ENCODE measurements around the gene CD96.
"Not testable (repeated sequence)": the region's sequence is repeated elsewhere in the genome, so short reads cannot be mapped to it uniquely, and the experiment has no call there.

Gene CD96

DNA sequence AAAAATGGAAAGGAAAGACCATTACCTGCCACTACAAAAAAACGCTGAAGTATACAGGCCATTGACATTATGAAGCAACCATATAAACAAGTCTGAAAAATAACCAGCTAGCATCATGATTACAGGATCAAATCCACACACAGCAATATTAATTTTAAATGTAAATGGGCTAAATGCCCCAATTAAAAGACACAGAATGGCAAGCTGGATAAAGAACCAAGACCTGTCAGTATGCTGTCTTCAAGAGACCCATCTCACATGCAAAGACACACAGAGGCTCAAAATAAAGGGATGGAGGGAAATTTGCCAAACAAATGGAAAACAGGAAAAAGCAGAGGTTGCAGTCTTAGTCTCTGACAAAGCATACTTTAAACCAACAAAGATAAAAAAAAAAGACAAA is 87.0 kb downstream of the CD96 start:
- DNase-seq: not testable (repeated sequence)

DNA sequence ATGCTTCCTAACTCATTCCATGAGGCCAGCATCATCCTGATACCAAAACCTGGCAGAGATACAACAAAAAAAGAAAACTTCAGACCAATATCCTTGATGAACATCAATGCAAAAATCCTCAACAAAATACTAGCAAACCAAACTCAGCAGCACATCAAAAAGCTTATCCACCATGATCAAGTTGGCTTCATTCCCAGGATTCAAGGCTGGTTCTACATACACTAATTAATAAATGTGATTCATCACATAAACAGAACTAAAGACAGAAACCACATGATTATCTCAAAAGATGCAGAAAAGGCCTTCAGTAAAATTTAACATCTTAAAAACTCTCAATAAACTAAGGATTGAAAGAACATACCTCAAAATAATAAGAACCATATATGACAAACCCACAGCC is 88.6 kb downstream of the CD96 start:
- not testable (repeated sequence) for DNase-seq

DNA sequence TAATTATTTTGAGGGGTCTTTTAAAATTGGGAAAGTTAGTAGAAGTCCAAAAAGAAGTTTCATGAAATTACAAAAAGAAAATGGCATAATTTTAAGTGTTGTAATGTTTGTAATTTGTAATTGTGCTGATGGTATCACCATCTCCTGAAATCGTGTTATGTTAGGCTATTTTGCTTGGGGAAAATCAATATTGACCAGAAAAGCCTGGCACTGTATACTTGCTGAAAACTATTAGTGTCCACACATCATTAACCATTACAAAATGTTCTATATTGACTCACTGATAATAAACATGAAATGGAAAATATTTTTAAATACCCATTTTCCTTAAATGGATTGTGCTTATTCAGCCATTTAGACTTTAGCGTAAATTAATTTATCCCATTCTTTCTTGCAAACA is 93.4 kb downstream of the CD96 start:
- no peak for DNase-seq

DNA sequence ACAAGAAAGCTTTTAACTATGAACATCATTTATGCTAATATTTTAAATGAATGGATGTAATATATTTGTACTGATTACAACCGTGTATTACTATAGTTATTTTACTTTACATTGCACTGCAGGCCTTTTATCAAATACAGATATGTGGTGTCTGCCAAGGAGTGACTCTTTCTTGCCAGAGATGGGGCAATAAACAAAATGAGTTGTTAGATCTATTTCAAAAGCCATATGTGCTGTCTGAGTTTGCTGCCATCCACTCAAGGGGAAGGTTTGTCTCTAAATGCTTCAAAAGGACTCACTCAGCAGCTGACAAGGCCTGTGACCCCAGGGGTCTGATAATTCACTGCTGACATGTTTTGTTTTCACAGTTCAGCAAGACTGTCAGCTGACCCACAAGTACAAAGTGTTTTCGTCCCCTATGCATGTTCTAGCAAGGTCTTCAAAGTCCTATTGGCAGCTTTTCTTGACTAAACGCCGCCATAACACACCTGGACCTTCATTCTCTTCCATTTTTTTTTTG is 94.4 kb downstream of the CD96 start:
- no peak for DNase-seq

DNA sequence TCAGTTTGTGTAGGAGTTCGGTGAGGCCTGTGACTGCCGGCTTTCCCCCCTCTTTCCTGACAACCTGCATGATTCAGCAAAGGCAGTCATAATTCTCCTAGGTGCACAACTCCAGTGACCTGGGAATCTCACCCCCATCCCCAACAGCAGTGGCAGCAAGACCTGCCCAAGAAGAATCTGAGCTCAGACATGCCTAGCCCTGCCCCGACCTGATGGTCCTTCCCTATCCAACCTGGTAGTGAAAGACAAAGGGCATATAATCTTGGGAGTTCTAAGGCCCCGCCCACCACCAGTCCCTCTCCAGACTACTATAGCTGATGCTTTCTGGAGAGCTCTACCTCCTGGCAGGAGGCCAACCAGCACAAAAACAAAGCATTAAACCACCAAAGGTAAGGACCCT is 97.3 kb downstream of the CD96 start:
- DNase-seq: no peak

DNA sequence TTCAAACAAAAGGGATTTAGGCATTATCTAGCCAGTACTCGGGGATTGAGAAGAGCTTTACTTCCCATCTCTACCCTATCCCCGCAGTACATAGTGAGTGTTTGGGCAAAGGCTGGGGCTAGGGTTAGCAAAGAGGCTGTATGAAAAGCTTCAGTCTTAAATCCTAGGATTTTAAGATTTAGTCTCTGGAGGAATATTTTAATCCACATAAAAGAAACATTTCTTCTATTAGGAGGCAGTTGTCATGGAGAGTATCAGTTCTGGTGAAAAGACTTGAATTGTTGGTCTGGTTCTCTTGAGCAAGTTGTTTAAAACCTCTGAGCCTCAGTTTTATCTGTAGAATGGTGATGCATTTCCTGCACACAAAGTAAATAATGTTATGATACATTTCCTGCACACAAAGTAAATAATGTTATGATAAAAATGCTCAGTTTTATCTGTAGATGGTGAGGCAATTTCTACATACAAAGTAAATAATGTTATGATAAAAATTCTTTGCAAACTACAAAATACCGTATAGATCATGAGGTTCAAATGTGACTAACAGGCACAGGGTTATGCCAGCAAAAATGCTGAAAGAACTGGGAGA is 107.1 kb downstream of the CD96 start:
- peak; percentile 64 for DNase-seq

DNA sequence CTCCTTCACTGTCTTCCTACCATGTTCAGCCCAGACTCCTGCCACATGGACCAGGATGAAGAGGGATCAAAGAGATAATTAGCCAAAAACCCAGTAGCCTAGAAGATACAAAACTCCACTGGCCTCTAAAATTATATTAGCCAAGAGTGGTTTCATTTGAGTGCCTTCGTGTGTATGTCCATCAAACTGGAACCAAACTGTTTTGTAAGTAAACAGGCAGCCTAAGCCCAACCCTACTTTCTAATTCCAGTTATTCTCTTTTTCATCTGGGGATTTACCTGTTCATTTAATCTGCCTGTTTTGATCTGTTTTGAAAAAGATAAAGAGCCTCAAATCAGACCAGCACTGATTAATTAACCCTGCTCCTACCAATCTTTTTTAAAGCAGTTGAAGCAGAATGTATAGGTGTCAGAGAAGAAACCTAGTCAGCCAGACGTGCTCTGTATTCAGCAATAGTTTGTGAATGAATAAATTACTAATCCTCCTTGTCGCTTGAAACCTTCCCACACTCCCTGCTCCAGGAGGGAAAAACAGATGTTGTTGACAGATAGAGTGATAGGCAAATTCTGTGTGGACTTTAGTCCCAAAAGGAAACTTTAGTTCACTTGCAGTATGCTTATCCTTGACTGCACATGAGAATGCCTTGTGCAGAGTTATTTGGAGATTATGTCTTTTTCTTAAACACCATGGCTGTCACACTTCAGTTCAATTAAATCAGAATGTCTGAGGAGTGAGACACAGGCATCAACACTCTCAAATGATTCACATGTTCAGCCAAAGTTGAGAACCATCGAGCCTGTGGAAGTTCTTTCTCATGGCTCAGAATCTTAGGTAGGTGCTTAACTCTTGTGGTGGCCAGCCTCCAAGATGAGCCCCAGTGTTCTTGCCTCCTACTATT is 108.6 kb downstream of the CD96 start:
- no peak for DNase-seq

DNA sequence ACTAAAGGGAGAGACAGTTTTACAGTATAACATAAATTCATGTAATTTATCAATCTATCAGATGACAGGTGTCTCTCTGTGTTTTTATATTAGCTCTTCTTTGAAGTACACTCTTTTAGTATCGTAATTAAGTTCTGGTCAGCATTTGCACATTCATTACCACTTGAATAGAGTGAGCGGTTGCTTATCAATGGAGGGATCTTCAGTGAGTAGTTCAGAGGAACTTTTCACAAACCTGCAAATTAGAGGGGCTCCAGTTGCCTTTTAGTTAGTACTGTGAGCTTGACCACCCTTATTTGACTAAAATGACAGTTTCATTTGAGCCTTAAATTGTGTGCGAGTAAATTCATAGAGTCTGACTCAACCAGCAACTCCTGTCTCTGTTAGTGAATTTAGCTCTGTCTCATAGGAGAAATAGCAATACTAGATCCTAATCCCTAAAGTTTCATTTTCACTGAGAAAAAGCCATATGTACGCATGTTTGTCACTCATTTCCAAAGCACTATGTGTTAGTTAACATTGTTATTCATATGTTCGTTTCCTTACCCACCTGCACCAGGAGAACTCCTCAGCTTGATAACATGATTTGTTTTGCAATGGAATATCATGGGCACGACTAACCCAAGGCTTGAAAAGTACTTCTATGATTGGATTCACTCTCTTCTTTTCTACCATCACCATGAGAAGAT is 110.6 kb downstream of the CD96 start:
- no peak for DNase-seq

DNA sequence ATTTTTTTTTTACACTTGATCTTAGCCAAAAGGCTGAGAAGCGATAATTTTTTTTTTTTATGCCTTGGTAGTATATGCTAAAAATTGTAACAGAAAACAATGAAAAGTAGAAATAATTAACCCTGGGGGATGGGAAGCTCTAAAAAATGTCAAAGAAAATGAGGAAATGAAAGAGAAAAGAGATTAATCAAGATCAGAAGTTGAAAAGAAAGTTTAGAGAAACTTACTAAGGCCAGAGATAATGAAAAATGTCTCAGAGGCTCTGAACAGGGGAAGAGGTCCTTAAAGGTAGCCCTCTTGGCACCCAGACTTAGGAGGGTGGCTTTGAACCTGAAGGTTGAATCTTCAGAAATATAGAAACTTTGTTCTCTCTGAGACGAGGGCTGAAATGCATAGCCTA is 111.8 kb downstream of the CD96 start:
- DNase-seq: no peak

DNA sequence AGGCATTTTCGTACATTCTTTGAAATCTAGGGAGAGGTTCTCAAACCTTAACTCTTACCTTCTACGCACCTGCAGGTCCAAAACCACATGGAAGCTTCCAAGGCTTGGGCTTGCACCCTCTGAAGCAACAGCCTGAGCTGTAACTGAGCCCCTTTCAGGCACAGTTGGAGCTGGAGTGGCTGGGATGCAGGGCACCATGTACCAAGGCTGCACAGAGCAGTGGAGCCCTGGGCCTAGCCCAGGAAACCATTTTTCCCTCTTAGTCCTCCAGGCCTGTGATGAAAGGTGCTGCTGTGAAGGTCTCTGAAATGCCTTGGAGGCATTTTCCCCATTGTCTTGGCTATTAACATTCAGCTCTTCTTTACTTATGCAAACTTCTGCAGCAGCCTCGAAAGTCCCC is 120.0 kb downstream of the CD96 start:
- no peak for DNase-seq

DNA sequence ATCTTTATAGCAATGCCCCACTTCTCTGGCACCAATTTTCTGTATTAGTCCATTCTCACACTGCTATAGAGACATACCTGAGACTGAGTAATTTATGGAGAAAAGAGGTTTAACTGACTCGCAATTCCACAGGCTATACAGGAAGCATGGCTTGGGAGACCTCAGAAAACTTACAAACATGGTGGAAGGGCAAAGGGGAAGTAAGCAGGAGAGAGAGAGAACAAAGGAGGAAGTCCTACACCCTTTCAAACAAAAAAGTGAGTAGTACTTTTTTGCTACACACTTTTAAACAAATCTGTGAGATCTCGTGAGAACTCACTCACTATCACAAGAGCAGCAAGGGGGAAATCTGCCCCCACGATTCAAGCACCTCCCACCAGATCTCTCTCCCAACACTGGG is 120.9 kb downstream of the CD96 start:
- DNase-seq: no peak

DNA sequence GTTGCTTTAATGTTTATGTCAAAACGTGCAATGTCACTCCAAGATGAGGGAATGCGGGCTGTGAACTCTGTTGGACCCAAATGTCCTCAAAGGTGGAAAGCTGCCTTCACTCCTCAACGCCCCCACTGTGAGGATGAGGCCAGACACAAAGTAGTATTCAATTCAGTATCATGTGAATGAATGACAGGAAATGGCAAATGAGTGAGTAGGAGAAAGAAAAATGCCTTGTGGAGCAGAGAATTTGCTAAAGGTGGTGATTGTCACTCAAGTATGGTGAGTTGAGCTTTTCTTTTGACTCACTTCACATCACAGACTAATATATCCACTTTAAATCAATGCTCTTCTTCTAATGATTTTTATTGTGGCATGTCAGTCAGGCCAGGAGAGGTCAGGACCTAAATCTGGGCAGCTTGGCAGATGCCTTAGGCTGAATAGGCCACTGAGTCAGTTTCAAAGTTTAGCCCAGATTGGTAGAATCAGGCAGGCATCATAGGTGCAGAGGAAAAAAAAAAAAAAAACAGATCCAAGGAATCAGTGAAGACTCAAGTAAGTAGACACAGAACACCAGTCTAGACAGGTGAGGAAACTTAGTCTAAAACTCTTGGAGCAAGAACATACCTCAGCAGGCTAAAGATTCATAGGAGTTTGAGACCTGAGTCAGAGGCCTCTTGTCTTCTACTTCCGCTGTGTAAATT is 124.2 kb downstream of the CD96 start:
- peak; percentile 13 for DNase-seq

DNA sequence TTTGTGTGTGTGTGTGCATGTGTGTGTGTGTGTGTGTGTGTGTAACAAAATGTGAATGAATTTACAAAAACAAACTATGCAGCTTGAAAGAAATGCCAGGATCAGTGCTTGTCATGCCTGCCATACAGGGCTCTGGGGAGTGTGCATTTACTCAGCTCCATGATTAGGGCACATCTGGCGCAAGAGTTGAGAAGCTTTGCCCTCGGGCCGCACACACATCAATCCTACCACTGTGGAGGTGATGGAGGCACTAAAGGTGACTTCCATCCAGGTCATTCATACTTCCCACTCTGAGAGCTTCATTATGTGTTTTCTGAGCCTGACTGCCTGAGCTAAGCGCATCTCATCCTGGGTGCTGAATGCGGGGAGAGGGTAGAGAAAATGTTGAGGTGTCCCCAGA is 125.2 kb downstream of the CD96 start:
- no peak for DNase-seq

DNA sequence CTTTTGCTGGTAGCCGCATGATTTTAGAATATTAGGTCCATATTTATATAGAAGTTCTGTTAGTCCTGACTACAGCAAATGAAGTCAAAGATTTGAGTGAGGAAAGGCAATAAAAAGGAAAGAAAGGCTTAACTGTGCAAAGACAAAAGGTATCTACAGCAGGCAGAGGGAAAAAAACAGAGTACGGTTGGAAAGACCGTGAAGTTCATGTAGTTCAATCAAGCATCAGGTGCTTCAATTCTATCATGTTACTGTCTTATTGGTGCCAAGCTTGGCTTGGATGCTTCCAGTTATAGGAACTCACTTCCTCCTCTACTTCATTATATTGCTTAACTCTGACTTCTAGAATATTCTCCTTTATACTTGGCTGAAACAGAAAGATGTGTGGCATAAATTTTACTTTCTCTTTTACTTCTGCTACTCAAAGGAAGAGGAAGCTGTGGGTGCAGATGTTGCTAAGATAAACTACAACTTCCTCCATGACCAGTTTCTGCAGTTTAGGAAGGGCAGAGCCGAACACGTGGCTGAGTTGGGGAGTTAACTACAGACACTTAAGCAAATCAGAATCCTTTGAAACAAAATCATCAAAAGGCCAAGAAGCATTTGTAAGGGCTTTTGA is 125.7 kb downstream of the CD96 start:
- DNase-seq: no peak

DNA sequence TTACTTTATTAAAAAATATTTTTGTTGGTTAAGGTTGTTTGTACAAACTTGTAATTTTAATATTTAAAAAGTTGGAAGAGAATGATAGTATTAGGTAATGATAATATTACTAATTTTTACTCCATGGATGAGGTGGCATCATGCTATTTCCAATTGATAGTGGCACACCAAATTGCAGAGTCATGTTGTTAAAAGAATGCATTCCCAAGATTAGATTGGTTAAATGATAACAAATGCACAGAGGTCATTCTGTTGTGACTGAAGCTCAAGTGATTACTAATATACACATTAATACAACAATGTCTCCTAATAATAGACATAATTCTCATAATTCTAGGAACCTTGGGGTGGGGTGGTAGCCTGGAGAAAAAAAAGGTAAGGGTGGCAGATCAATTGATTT is 126.3 kb downstream of the CD96 start:
- no peak for DNase-seq

DNA sequence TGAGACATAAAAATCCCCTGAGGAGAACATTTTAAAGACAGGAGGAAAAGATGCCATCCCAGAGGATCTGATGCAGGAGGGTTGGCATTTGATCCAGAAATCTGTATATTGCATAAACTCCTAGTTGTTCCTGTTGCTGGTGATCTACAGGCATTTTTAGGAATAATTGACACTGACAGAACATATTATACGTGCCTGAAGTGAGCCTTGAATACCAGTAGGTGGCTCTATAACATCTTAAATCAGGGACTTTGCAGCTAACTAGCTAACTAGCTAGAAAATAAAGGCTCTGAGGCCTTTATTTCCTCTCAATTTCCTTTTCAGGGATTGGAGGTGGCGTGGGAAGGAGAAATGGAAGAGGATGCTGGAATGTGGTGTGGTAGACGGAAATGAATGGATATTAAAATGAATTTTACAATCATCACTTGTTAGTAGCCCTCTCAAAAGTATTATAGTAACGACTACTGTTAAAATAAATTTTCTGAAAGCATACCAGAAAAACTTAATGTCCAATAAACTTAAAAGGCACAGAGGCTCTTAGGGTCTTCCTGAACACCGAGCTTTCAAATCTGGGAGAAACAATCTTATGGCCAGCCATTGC is 127.0 kb downstream of the CD96 start:
- DNase-seq: peak; percentile 58

DNA sequence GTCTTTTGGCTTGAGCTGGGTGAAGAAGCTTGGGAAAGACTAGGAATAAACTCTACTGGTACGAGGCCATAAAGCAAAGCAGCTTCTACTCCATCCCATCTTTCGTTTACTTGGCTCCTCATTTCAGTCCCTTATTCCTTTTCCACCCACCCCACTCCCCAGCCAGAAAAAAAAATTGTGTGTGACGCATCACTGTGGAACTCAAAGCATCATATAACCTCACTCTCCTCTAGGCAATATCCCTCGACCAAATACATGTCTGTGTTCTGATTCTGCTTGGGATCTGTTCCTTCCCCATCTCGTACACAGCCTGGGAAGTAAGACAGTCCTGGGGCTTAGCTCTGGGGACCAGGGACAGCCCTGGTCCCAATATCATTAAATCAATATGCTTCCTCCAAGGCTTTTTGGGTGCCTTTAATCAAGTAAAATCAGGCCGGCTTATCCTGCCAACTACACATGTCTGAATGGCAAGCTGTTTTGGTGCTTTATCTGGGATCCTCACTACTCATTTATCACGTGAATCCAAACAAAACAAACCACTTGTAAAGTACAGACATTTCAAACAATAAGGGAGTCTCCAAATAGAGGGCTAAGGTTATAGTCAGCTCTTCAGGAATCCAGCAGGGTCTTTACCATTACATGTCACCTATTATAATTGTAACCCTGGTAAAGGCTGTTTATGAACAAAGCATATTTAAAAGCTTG is 128.1 kb downstream of the CD96 start:
- DNase-seq: peak; percentile 72

DNA sequence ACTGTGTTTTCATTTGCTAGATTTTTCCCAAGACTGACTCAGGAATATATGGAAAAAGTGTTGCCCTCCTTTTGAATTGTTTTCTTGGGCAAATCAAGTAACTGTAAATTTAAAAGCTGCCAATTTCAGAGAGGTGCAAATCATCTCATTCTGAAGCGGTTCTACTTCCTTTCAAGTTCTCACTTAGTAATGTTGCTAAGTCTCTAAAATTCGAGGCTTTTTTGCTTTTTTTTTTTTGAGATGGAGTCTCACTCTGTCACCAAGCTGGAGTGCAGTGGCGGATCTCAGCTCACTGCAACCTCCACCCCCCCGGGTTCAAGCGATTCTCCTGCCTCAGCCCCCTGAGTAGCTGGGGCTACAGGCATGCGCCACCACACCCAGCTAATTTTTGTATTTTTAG is 130.5 kb downstream of the CD96 start:
- DNase-seq: not testable (repeated sequence)

DNA sequence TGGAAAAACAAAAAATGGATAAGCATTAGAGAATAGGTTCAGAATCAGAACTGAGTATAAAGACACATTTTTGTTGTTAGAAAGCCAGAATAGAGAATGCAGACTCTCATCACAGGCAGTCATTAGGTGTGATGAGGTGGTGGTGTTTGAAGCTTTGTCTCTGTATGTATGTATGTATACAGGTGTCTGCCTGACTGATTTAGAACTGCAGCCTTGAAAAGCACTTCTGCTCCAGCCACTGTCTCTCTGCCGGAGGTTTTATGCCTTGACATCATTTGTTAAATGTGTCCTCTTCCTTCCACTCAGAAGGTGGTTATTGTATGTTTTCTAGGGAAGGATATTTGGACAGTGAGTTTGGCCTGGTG is 133.8 kb downstream of the CD96 start:
- DNase-seq: no peak

DNA sequence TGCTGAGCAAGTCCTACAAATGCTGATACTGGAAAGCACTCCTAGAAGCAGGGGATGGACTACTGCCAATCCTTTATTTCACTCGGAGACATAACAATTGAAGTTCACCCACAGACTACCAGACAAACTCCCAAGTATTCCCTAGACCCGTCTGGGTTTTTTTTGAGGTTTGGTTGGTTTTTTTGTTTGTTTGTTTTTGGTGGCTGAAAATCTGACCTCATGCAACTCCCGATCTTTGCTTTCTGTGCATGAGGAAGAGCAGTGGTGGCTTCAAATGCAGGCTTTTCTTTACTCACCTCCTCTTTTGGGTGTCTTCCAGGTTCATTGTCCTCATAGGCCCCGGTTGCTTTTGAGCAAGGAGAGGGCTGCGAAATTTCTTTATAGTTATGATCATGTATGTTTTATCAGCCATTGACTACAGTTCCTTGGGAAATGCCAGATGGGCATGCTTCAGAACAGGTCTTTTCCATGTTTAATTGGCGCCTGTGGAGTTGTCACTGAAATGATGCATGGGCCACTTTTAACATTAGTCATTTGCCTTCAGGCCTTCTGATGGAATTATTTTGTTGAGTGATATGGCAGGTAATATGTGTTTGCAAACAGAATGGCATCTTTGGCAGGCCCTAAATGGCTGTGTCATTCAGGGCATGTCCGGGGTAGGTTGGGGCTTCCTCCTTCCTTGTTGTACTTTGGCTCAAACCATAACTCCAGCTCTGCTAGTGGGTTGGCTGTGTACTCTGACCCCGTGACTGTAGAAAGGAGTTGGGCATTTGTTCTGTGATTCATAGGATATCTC is 134.4 kb downstream of the CD96 start:
- peak; percentile 86 for DNase-seq

DNA sequence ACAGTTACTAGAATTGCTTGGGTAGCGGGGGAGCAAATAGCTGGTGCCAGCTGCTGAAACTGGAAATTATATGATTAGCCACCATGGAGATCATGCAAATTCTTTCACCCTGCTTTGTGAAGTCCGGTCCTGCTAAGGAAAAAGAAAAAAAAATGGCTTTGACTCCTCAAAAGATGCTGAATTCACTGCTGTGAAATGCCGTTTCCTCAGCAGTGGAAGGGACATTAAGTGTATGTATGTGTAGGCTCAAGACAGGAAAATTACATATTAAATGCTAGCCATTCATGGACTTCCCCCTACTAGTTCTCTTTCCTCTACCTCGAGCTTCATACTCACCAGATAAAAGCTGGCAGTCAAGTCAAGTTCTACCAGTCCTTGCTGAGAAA is 135.0 kb downstream of the CD96 start:
- DNase-seq: no peak
